HG02852 (cell line): ENCODE results near the gene MPHOSPH8.
"Not testable (repeated sequence)": the region's sequence is repeated elsewhere in the genome, so short reads cannot be mapped to it uniquely, and the experiment has no call there.

ENCODE experiments used
- ATAC-seq: cut with Tn5 transposase; IDR thresholded peaks from one replicate; pipeline ENCODE4 v1.9.1; 2021; ENCODE audit warnings: mild to moderate bottlenecking, moderate library complexity; ENCODE audit not compliant: unreplicated experiment

Gene MPHOSPH8

GRCh38 chr13:19624265-19624664 is 9.2 kb upstream of the MPHOSPH8 start:
- ATAC-seq = no peak

- ATAC-seq = no peak
Observed at GRCh38 chr13:19632915-19633478, 462 bp upstream of the MPHOSPH8 start.

DNA sequence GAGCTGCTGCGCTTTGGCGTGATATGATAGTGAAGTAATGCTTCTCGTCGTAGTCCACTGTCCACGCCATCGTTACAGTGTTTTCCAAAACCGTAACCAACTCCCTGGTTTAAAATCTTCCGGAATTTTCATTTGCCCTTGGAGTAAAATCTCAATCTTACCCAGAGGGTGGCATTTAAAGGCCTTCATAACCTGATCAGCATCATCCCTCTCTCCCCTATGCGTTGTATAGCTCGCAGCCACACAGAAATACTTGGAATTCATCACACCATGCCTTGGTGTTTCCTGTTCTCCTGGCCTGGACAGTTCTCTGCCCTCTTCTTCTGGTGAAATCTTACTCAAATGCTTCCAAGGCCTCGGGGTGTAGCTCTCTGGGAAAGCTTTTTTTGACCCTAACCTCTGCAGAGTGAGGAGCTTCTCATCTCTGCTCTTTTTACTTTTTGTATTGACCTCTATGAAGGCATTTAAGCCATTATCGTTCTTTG is 839 bp downstream of the MPHOSPH8 start:
- ATAC-seq = no peak

GRCh38 chr13:19635926-19636325 is 2.5 kb downstream of the MPHOSPH8 start:
- ATAC-seq = not testable (repeated sequence)

DNA sequence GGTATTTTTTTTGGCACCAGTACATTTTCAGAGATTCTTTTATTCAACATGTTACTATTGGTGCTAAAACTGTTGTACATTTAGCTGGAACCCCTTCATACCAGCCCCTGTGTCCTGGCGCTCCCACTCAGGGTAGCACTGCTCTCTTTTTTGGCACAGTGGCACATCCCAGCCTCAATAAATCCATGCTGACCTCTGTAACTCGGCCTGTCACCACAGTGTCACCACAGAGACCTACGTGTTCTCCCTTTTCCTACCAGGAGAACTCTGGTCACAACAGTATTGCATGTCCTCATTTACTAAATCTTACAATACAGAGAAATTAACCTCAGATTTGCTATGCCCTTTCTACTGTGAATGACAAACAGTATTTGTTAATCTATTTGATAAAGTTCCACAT is 10.2 kb downstream of the MPHOSPH8 start:
- no peak for ATAC-seq

DNA sequence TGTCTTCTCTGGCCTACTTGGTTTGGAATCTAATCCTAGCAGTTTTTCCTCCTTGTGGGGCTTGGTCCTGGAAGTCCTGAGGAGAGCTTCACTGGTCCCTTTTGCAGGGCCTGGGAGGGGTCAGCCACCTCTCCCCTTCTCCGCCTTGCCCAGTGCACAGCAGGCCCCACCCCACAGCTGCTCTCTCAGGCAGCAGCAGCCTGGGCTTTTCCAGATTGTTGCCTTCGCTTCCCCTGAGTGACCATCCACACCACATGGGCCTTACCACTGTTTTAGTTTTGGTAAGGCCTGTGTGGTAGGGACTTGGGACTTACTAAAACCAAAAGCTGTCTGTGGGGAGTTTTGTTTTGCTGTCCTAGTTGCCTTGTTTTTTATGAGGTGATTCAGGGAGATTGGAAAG is 11.5 kb downstream of the MPHOSPH8 start:
- peak; percentile 71 for ATAC-seq

- ATAC-seq = no peak
Observed at GRCh38 chr13:19646063-19646462, 12.6 kb downstream of the MPHOSPH8 start.

DNA sequence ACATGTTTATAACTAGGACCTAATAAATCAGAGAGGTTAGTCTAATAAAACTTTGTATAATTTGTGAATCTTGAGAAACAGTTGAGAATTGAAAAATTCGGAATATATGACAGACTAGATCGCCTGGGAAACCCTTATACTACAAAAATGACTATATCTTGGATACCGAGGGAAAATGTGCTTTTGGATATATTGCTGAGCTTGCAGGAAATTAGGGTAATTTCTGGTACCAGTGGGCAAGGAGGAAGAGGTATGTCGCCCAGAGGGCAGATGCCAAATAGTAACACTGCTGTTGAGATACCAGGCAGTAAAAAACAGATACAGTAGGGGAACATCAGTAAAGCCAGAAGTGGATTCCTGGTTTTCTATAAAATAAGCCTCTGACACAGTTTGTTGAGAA is 17.3 kb downstream of the MPHOSPH8 start:
- no peak for ATAC-seq

GRCh38 chr13:19657872-19658591 is 24.6 kb downstream of the MPHOSPH8 start:
- no peak for ATAC-seq

DNA sequence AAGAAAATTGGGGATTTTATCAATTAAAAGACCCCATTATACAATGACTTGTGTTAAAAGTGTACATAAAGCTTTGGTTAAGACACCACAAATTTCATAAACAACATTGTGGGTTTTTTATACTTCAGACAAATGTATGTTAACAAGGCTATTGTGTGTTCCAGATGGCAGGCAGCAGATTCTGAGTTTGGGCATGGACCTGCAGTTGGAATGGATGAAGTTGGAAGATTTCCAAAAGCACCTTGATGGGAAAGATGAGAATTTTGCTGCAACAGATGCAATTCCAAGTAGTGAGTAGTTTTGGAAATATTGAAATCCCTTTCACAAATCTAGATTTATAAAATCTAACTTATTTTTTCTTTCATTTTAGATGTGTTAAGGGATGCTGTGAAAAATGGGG is 25.4 kb downstream of the MPHOSPH8 start:
- ATAC-seq = no peak

DNA sequence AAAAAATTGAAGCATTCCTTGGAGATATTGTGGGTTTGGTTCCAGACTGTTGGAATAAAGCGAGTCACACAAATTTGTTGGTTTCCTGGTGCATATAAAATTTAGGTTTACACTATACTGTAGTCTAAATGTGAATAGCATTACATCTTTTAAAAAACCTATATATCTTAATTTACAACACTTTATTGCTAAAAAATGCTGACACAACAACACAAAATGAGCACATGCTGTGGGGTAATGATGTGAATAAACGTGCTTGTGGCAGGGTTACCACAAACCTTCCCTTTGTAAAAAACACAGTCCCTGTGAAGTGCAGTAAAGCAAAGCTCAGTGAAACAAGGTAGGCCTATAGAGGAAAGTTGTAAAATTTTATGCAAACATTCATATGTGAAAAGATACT is 27.7 kb downstream of the MPHOSPH8 start:
- no peak for ATAC-seq

DNA sequence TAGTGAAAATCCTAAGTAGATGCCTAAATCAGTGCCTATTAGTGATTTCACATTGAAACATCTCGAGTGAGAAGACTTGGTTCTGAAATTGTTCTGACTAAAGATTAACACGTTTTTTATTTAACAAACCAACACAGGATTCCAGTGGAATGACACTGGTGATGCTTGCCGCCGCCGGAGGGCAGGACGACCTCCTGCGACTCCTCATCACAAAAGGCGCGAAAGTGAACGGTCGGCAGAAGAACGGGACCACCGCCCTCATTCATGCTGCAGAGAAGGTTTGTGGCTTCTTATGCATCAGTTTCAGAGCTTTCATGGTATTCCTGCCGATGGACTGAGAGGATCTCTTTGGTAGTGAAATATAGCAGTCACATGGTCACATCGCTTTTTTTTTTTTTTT is 28.1 kb downstream of the MPHOSPH8 start:
- no peak for ATAC-seq

- ATAC-seq = no peak
Observed at GRCh38 chr13:19663416-19663979, 30.0 kb downstream of the MPHOSPH8 start.

GRCh38 chr13:19664481-19665230 is 31.2 kb downstream of the MPHOSPH8 start:
- ATAC-seq = no peak

GRCh38 chr13:19665427-19665859 is 32.0 kb downstream of the MPHOSPH8 start:
- ATAC-seq = no peak

GRCh38 chr13:19668778-19669177 is 35.3 kb downstream of the MPHOSPH8 start:
- ATAC-seq = no peak

GRCh38 chr13:19670147-19670546 is 36.7 kb downstream of the MPHOSPH8 start:
- ATAC-seq = no peak

- ATAC-seq = no peak
Observed at GRCh38 chr13:19672990-19673389, 39.5 kb downstream of the MPHOSPH8 start.

DNA sequence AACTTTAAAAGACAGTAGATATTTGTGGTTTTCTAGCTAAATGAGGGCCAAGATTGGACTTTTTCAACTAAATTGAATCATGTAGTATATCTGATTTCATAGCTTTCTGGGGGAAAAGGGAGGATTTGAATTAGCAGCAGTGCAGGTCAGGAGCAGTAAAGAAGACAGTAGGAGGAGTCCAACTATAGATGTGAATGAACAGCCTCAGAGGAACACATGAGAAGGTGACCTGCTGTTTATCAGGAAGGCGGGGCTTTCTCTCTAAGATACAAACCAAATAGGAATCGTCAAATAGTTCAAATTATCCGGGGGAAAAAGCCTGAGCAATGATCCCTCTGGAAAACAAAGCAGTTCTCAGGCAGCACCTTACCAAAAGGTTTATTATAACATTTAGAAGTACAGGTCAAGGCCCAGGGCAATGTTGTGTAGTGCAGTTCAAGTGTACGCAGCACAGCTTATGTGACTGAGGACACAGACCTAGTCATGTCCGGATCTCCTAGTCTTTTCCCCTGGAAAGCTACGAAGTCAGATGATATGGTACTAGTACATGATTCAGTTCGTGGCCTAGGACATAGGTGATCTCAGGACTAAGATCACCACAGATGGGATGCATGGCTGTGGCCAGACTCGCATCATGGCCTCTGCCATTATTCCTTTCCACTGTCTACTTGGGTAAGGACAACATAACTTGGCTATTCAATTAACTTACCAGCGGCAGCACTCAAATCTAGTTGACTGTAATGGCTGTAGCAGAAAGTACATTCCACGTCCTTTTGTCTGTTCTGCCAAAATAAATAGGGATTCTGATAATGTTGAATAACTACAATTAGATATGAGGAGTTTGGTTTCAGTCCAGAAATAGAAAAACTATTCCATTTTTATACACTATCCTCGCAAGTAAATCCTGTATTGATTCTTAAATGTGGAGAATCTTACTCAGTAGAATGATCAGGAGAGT is 40.3 kb downstream of the MPHOSPH8 start:
- ATAC-seq = no peak

DNA sequence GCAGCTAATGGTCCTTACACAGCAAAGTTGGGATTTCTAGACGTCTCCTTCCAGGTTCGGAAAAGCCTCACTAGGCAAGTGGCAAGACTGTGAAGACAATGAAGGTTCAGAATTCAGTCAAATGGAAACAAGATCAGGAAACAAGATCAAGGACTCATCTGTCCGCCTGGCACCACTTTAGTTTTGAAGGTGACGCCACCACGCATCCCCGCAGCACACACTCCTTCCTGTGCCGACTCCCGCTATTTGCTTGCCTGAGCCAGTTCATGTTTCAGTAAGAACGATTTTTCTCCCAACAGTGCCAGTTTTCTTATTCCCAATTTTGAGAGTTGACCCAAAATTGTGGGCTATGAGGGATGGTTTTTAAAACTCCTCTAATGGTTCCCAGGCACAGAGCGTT is 41.4 kb downstream of the MPHOSPH8 start:
- ATAC-seq = no peak
